GM11168 (cell line): ENCODE measurements around the gene KRTAP25-1.

Experiments used
- in situ Hi-C: fragments of 300-500 bp; cut with MboI; formaldehyde crosslinking; loops from one replicate; pipeline ENCODE4 v1.12.0; 2022; ENCODE audit warnings: low sequenced_read_pairs; ENCODE audit not compliant: unreplicated experiment

The KRTAP25-1 gene

GRCh38 chr21:30251781-30252180, 37.5 kb downstream of the KRTAP25-1 start:
- in situ Hi-C loops = no loop called here

GRCh38 chr21:30249936-30250335, 39.4 kb downstream of the KRTAP25-1 start:
- in situ Hi-C loops = no loop called here

GRCh38 chr21:30248844-30249243, 40.5 kb downstream of the KRTAP25-1 start:
- in situ Hi-C loops = no loop called here

- in situ Hi-C loops = no loop called here
Measured at GRCh38 chr21:30245061-30245460, 44.3 kb downstream of the KRTAP25-1 start.

GRCh38 chr21:30243691-30244090, 45.6 kb downstream of the KRTAP25-1 start:
- in situ Hi-C loops = no loop called here

GRCh38 chr21:30240661-30241060, 48.7 kb downstream of the KRTAP25-1 start:
- in situ Hi-C loops = no loop called here
